ENCODE data around the gene CLDN7.

The CLDN7 gene

DNA sequence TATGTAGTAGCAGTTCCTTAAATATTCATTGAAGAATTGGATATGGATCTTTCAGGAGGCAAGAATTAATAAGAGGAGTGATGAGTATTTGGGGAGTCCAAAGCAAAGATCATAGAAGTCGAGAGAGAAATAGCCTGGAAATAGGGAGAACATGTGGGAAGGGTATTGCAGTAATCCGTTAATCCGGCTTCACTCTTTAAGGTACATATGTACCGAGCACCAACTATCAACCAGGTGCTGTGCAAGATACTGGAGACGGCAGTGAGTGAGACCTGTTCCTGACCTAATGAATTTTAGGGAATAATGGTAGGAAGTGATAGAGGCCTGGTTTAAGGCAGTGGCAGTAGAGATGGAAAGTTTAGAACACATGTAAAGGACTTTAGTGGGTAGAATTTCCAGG is 9.2 kb downstream of the CLDN7 start:
- Histone ChIP-seq H3K4me3 (peak overlapping the region; percentile 91), H3K36me3 (ENCODE audit: insufficient read depth, low read length) (peaks cover 15% of the 10 kb centered on the region), H3K9ac (ENCODE audit: insufficient read length) (peak overlapping the region; percentile 90), H3K27ac (peak overlapping the region; percentile 93; the same call in 1 of the 2 replicates), H3K9me3 (ENCODE audit: low read depth, low read length) (no peaks in the 10 kb centered on the region)
- TF ChIP-seq FOXP2 (optimal IDR thresholded peaks at IDR 0.05; ENCODE audit: control extremely low read depth, extremely low read length, insufficient read depth) (no peak), POLR2AphosphoS5 (IDR thresholded peaks at IDR 0.05; ENCODE audit: borderline replicate concordance, low read depth, low read length) (no peak)
- DNase-seq (ENCODE audit: low read depth, low spot score), result no peak

DNA sequence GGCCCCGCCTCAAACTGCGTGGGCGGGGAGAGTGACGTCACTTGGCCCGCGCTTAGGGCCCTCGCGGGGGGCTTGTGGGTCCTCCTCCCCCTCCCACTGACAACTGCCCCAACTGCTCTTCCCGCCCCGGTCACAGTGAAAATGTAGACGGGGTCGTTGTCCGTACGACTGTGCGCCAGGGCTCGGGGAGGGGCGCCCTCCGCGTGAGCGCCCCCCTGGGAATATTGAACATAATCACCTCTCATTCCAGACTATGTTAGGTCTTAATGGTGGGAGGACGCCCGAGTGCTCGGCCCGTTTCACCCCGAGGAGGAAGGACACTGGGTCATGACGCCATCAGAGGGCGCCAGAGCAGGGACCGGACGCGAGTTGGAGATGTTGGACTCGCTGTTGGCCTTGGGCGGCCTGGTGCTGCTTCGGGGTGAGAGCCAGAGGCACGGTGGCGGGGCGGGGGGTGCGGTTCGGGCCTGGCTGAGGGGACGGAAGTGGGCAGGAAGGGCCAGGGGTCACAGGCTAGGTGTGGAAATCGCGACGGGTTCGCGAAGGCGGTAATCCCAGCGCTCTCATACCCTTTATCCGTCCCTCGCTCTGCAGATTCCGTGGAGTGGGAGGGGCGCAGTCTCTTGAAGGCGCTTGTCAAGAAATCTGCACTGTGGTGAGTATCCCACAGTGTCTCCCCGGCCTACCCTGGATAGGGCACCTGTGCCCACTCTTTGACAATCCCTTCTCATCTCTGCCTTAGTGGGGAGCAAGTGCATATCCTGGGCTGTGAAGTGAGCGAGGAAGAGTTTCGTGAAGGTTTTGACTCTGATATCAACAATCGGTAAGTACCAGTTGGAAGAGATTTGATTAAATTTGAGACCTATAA is 9.9 kb downstream of the CLDN7 start, which contains the start of gene ELP5:
Gene ELP5, plus strand, starts transcription at position 40 of the 868 bp plus-strand sequence. Its CDS starts 336 bp downstream, at position 376.
- TF ChIP-seq FOXP2 (optimal IDR thresholded peaks at IDR 0.05; ENCODE audit: control extremely low read depth, extremely low read length, insufficient read depth), result peak; percentile 17
- TF ChIP-seq POLR2AphosphoS5 (IDR thresholded peaks at IDR 0.05; ENCODE audit: borderline replicate concordance, low read depth, low read length), result peak; percentile 43; the same call in 1 of the 2 replicates
- TF ChIP-seq EZH2 (IDR thresholded peaks at IDR 0.05), result no peak
- Histone ChIP-seq H3K9ac (ENCODE audit: insufficient read length) (peak within 1 kb of the TSS; percentile 96), H3K4me3 (peak within 1 kb of the TSS; percentile 91), H3K36me3 (ENCODE audit: insufficient read depth, low read length) (peaks cover 15% of the 10 kb centered on the region), H3K27ac (peak within 1 kb of the TSS; percentile 93), H3K9me3 (ENCODE audit: low read depth, low read length) (no peaks in the 10 kb centered on the region)
- no peak for DNase-seq (ENCODE audit: low read depth, low spot score)

DNA sequence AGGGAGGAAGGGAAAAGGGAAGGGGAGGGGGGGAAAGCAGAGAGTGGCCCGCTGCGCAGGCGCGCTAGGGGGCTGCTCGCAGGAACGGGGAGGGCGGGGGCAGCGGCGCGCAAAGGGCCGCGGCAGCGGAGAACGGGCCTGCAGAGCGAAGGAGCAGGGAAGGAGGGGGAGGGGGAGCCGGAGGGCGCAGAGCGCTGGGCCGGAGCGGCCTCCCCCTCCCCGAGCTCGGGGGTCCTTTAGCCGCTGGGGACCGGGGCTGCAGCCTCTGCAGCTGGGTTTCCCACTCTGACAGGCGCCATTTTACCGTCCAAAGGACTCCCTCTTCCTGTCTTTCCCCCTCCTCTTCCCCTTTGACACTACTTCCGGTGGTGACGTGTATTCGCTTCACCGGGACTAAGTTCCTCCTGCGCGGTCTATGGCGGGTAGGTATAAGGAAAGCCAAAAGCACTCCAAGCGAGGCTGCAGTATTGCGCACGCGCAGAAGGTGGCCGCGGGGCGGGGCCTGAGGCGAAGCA is 10.6 kb downstream of the CLDN7 start, which contains the start of gene CTDNEP1:
Gene CTDNEP1, minus strand, starts transcription at position 74 of the 515 bp plus-strand sequence. CDS start 438 bp downstream, outside the sequence.
- Histone ChIP-seq H3K27ac (peak within 1 kb of the TSS; percentile 93), H3K9me3 (ENCODE audit: low read depth, low read length) (no peaks in the 10 kb centered on the region), H3K36me3 (ENCODE audit: insufficient read depth, low read length) (peaks cover 20% of the 10 kb centered on the region), H3K9ac (ENCODE audit: insufficient read length) (peak within 1 kb of the TSS; percentile 96), H3K4me3 (peak within 1 kb of the TSS; percentile 91)
- no peak for TF ChIP-seq EZH2 (IDR thresholded peaks at IDR 0.05)
- no peak for TF ChIP-seq FOXP2 (optimal IDR thresholded peaks at IDR 0.05; ENCODE audit: control extremely low read depth, extremely low read length, insufficient read depth)
- no peak for TF ChIP-seq POLR2AphosphoS5 (IDR thresholded peaks at IDR 0.05; ENCODE audit: borderline replicate concordance, low read depth, low read length)
- peak; percentile 94 for DNase-seq (ENCODE audit: low read depth, low spot score)

GRCh38 chr17:7250695-7251627 is 11.3 kb downstream of the CLDN7 start:
- Histone ChIP-seq H3K9me3 (ENCODE audit: low read depth, low read length) (no peaks in the 10 kb centered on the region), H3K4me3 (peak overlapping the region; percentile 91), H3K27ac (peak overlapping the region; percentile 93), H3K9ac (ENCODE audit: insufficient read length) (peak overlapping the region; percentile 96), H3K36me3 (ENCODE audit: insufficient read depth, low read length) (peaks cover 28% of the 10 kb centered on the region)
- no peak for TF ChIP-seq EZH2 (IDR thresholded peaks at IDR 0.05)
- TF ChIP-seq FOXP2 (optimal IDR thresholded peaks at IDR 0.05; ENCODE audit: control extremely low read depth, extremely low read length, insufficient read depth), result no peak
- no peak for TF ChIP-seq POLR2AphosphoS5 (IDR thresholded peaks at IDR 0.05; ENCODE audit: borderline replicate concordance, low read depth, low read length)
- no peak for DNase-seq (ENCODE audit: low read depth, low spot score)

- DNase-seq (ENCODE audit: low read depth, low spot score), result no peak
- TF ChIP-seq EZH2 (IDR thresholded peaks at IDR 0.05) (no peak), POLR2AphosphoS5 (IDR thresholded peaks at IDR 0.05; ENCODE audit: borderline replicate concordance, low read depth, low read length) (no peak), FOXP2 (optimal IDR thresholded peaks at IDR 0.05; ENCODE audit: control extremely low read depth, extremely low read length, insufficient read depth) (no peak)
- H3K36me3 ChIP-seq (ENCODE audit: insufficient read depth, low read length), result peaks cover 26% of the 10 kb centered on the region
- H3K9ac ChIP-seq (ENCODE audit: insufficient read length), result peak overlapping the region; percentile 96
- no peaks in the 10 kb centered on the region for H3K9me3 ChIP-seq (ENCODE audit: low read depth, low read length)
- no peak overlapping the region for H3K27ac ChIP-seq
- peak overlapping the region; percentile 91 for H3K4me3 ChIP-seq
Observed at GRCh38 chr17:7249830-7250229, 12.4 kb downstream of the CLDN7 start.

DNA sequence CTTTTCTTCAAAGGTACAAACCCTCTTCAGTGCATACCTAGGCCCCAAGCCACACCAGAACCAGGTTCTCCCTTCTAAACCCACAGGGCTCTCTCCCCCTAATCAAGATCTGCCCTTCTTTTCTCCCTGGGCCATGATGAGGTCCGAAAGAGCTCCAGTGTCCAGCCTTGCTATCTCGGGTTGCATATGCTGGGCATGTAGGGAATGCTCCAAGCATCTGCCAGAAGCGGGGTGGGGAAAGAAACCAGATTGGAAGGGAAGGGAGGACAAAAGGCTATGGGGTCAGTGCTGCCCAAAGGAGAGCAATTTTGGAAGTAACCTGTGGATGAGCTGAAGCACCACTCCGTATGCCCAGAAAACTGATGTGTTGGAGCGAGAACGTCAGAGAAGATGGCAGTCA is 13.1 kb downstream of the CLDN7 start:
- no peak overlapping the region for H3K4me3 ChIP-seq
- DNase-seq (ENCODE audit: low read depth, low spot score), result no peak
- H3K9me3 ChIP-seq (ENCODE audit: low read depth, low read length), result no peaks in the 10 kb centered on the region
- no peak overlapping the region for H3K27ac ChIP-seq
- peak overlapping the region; percentile 48 for H3K9ac ChIP-seq (ENCODE audit: insufficient read length)
- peaks cover 26% of the 10 kb centered on the region for H3K36me3 ChIP-seq (ENCODE audit: insufficient read depth, low read length)
- TF ChIP-seq EZH2 (IDR thresholded peaks at IDR 0.05) (no peak), POLR2AphosphoS5 (IDR thresholded peaks at IDR 0.05; ENCODE audit: borderline replicate concordance, low read depth, low read length) (no peak), FOXP2 (optimal IDR thresholded peaks at IDR 0.05; ENCODE audit: control extremely low read depth, extremely low read length, insufficient read depth) (no peak)

DNA sequence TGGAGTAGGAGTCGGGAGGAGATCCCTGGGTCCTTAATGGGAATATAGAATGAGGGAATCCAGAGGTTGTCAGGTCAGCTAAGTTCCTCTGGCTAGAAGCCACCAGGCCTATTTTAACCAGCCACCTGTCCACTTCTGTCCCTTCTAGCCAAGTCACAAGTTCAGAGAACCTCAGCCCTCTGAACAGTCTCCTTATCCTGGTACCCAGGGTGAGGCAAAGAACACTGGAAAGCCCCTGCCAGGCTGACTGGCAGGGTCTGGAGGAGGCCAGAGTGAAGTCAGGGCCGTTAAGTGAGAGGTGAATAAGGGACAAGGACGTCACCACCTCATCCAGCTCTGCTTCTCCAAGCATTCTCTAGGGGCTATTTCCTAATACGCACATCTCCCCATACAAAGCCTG is 13.5 kb downstream of the CLDN7 start:
- peaks cover 27% of the 10 kb centered on the region for H3K36me3 ChIP-seq (ENCODE audit: insufficient read depth, low read length)
- no peak overlapping the region for H3K4me3 ChIP-seq
- TF ChIP-seq POLR2AphosphoS5 (IDR thresholded peaks at IDR 0.05; ENCODE audit: borderline replicate concordance, low read depth, low read length) (no peak), FOXP2 (optimal IDR thresholded peaks at IDR 0.05; ENCODE audit: control extremely low read depth, extremely low read length, insufficient read depth) (no peak), EZH2 (IDR thresholded peaks at IDR 0.05) (no peak)
- no peak overlapping the region for H3K27ac ChIP-seq
- peak overlapping the region; percentile 48 for H3K9ac ChIP-seq (ENCODE audit: insufficient read length)
- H3K9me3 ChIP-seq (ENCODE audit: low read depth, low read length), result no peaks in the 10 kb centered on the region
- no peak for DNase-seq (ENCODE audit: low read depth, low spot score)
